Duodenal mucosa (tissue), 2 donors: ENCODE results near the gene E2F8.

ENCODE experiments used
- H3K27ac ChIP-seq: one replicate; pipeline ENCODE4 v1.7.0; 2013; ENCODE audit warnings: low read depth, low read length
- H3K27me3 ChIP-seq, 2 donors: one replicate each; pipeline ENCODE4 v1.7.0; 2013; ENCODE audit warnings: low read length in 2 of 2, control low read depth in 1 of 2; ENCODE audit not compliant: insufficient read depth in 2 of 2, control insufficient read depth in 1 of 2
- H3K36me3 ChIP-seq, 2 donors: one replicate each; pipeline ENCODE4 v1.7.0; 2013; ENCODE audit warnings: low read length in 2 of 2, control low read depth in 1 of 2; ENCODE audit not compliant: insufficient read depth in 2 of 2, control insufficient read depth in 1 of 2
- H3K4me1 ChIP-seq, 2 donors: one replicate each; pipeline ENCODE4 v1.7.0; 2013; ENCODE audit warnings: low read length in 2 of 2, control low read depth in 1 of 2; ENCODE audit not compliant: insufficient read depth in 2 of 2, control insufficient read depth in 1 of 2
- H3K4me3 ChIP-seq, 2 donors: one replicate each; pipeline ENCODE4 v1.7.0; 2013; ENCODE audit warnings: low read length in 2 of 2, low read depth in 1 of 2
- H3K9ac ChIP-seq, 2 donors: one replicate each; pipeline ENCODE4 v1.7.0; 2013; ENCODE audit warnings: low read length in 2 of 2, low read depth in 1 of 2
- H3K9me3 ChIP-seq, 2 donors: one replicate each; pipeline ENCODE4 v1.7.0; 2013; ENCODE audit warnings: low read length in 2 of 2, control low read depth in 1 of 2; ENCODE audit not compliant: control insufficient read depth in 1 of 2

Gene E2F8

DNA sequence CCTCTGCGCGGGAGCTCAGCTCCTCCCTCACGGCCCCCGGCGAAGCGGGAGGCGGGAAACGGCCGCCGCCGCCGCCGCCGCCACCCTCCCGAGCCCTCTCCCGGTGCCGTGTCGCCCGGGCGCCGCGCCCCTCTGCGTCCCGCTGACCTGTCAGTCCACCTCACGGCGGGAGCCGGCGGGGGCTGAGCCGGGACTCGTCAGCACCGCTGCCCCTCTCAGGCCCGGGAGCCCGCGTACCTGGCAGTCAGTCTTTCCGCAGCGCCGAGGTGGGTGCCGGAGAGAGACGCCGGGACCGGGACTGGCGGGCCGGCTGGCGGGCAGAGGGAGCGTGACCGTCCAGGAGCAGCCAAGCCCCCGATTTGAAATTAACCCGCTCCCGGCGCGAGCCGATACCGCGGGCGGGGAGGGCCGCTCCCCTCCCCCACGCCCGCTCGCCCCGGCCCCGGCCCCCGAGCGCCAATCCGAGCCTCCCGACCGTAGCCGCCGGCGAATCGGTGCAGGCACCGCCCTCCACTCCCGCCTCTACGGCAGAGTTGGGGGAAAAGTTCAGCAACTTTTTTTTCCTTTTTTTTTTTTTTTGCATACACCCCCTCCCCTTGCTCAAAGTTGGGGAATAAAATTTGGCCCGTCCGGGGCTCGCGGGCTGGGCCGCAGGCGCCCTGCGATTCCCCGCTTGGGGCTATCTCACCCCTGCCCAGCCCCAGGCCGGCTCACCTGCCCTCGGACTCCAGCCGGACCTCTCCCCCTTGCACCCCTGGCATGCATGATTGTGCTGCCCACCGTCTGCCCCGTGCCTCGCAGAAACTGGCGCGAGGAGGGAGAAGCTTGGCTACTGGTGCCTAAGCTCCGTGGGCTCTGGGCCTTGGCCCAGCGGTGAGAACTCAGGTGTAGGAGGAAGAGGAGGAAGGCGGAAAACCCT, 774 bp upstream of the E2F8 start:
- Histone ChIP-seq H3K4me3 (peak overlapping the region; percentile 82 to 86), H3K9ac (peak overlapping the region; percentile 44), H3K4me1 (peaks cover 29 to 39% of the 10 kb centered on the region in 2 donors), H3K9me3 (no peaks in the 10 kb centered on the region), H3K36me3 (no peaks in the 10 kb centered on the region), H3K27me3 (peaks cover 6 to 10% of the 10 kb centered on the region in 2 donors), H3K27ac (peak overlapping the region; percentile 22)

DNA sequence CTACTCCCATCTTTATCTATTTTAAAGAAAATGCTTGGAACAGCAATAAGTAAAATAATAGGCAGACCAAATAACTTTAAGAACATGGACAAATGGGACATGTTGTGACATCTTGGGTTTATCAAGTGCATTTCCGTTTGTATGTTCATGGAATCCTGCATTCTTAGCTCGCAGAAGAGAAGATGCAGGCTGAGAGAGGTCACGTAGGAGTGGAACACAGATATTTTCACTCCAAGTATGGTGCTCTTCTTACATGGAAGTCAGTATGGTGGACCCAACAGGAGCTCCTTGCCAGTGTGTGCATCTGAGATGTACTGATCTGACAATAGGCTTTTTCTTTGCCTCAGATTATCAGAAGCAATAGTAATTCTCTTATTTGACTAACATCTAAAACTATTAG, 1.7 kb downstream of the E2F8 start:
- Histone ChIP-seq H3K27ac (no peak overlapping the region), H3K4me3 (no peak overlapping the region), H3K9ac (no peak overlapping the region), H3K9me3 (no peaks in the 10 kb centered on the region), H3K4me1 (peaks cover 29 to 35% of the 10 kb centered on the region in 2 donors), H3K36me3 (peaks cover 0 to 6% of the 10 kb centered on the region in 2 donors), H3K27me3 (peaks cover 6 to 10% of the 10 kb centered on the region in 2 donors)

DNA sequence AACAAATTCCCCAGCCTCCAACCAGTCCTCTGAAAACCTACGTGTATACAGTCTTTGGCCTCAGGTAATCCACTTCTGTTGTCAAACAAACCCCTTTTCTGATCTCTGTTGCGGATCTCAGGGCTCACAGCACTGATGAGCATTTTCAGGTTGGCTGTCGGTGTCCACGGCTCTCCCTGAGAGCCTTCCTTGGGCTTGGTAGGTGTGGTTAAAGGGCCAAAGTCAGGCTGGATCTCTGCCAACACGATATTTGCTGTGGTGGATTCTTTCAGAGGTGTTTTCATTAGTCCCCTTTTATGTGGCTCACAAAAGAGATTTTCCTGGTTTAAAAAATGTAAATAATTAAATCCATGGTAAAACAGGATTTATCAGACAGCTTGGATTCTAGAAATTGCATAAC, 2.9 kb downstream of the E2F8 start:
- Histone ChIP-seq H3K36me3 (peaks cover 0 to 6% of the 10 kb centered on the region in 2 donors), H3K27me3 (peaks cover 4 to 7% of the 10 kb centered on the region in 2 donors), H3K9ac (no peak overlapping the region), H3K4me1 (peaks cover 18 to 23% of the 10 kb centered on the region in 2 donors), H3K27ac (no peak overlapping the region), H3K9me3 (no peaks in the 10 kb centered on the region), H3K4me3 (peak overlapping the region in 1 of 2 donors; percentile 26)

DNA sequence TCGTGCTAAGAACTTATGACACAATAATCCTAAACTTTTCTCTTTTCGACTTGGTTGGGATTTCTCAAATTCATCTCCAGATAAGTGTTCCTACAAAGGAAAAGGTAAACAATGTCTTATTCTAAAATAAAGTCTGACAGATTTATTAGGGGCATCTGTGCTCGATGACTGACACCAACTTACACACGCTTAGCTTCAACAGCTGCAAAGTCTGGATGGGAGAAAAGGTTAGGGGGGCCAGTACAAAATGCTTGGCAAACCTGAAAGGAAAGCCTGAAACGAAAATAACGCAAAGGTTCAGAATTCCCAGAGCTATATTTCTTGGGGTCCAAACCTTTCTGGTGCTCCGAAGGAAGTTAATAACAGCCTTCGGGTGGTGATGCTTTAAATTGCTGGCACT, 3.4 kb downstream of the E2F8 start:
- Histone ChIP-seq H3K9ac (no peak overlapping the region), H3K4me3 (peak overlapping the region in 1 of 2 donors; percentile 26), H3K36me3 (peaks cover 0 to 6% of the 10 kb centered on the region in 2 donors), H3K9me3 (no peaks in the 10 kb centered on the region), H3K27ac (no peak overlapping the region), H3K4me1 (peaks cover 13 to 20% of the 10 kb centered on the region in 2 donors), H3K27me3 (peaks cover 0 to 6% of the 10 kb centered on the region in 2 donors)

DNA sequence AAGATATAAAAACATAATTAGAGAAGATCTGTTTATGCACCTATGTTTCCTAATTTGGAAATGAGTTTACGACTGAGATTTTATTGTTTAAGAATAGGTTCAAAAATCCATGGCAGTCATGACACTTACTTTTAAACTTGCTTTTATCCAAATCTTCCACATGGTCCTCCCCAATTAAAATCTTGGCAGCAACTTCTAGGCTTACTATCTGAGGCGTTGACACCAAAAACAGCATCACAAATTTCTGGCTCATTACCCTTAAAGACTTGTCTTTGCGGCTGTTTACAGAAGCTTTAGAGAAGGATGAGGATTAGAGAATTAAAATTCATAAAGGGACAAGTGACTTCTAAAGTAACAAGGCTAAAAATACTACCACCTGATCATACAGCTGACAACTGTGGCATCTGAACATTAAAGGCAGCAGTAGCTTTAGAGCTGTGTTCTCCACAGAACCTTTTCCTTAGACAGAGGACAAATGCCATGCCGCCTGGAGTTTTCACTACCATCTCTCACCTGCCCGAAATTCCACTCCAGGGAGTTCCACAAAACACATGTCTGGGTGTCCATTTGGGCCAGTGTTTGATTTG, 6.4 kb downstream of the E2F8 start:
- H3K4me3 ChIP-seq: no peak overlapping the region
- peaks cover 2 to 14% of the 10 kb centered on the region in 2 donors for H3K4me1 ChIP-seq
- H3K27ac ChIP-seq: no peak overlapping the region
- peaks cover 2 to 22% of the 10 kb centered on the region in 2 donors for H3K36me3 ChIP-seq
- H3K27me3 ChIP-seq: no peaks in the 10 kb centered on the region
- no peak overlapping the region for H3K9ac ChIP-seq
- H3K9me3 ChIP-seq: no peaks in the 10 kb centered on the region

DNA sequence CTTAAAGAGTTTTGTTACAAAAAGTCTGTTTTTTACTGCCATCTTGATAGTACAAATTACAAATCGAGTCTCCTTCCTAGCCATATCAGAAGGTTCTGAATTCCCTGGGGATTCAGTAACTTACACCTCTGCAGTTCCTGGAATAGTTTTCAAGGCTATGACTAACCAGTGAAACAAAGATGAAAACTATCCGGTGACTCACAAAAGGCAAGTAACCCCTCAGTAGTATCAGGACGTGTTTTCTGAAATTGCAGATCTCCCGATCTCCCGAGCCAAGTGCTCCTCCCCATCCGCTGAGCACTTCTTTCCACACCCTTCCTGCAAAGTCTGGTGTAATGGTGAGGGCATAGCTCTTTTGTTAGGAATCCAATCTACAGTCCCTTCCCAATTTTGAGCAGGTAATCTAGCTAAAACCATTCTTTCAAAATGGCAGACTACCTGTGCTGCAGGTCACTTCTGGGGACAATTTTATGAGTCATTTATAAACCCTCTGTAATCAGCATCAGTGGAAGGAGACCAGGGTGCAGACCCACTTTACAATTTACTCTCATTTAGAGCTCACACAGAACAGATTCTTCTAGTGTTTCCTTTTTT, 7.7 kb downstream of the E2F8 start:
- no peak overlapping the region for H3K4me3 ChIP-seq
- no peaks in the 10 kb centered on the region for H3K9me3 ChIP-seq
- H3K4me1 ChIP-seq: peaks cover 0 to 3% of the 10 kb centered on the region in 2 donors
- no peak overlapping the region for H3K9ac ChIP-seq
- no peaks in the 10 kb centered on the region for H3K27me3 ChIP-seq
- no peak overlapping the region for H3K27ac ChIP-seq
- peaks cover 6 to 22% of the 10 kb centered on the region in 2 donors for H3K36me3 ChIP-seq

DNA sequence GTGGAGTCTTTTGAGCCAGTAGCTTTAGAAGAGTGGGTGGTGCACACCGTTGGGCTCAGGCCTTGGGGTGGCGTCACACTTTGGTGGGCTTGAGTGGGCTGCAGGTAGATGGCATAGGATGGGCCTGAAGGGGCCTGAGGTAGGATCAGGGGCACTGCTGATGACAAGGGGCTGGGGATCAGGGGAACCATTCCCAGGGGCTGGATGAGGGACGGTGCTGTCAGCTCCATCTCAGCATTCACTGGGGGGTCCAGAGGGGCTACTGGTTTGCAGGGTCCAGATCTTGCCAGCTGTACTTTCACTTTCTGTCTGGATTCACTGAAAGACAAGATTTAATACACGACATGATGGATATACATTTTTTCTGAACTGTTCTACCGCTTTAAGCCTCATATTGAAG, 11.1 kb downstream of the E2F8 start:
- H3K9ac ChIP-seq: no peak overlapping the region
- no peak overlapping the region for H3K27ac ChIP-seq
- H3K4me3 ChIP-seq: no peak overlapping the region
- no peaks in the 10 kb centered on the region for H3K9me3 ChIP-seq
- H3K27me3 ChIP-seq: no peaks in the 10 kb centered on the region
- H3K4me1 ChIP-seq: no peaks in the 10 kb centered on the region
- H3K36me3 ChIP-seq: peaks cover 6 to 31% of the 10 kb centered on the region in 2 donors

DNA sequence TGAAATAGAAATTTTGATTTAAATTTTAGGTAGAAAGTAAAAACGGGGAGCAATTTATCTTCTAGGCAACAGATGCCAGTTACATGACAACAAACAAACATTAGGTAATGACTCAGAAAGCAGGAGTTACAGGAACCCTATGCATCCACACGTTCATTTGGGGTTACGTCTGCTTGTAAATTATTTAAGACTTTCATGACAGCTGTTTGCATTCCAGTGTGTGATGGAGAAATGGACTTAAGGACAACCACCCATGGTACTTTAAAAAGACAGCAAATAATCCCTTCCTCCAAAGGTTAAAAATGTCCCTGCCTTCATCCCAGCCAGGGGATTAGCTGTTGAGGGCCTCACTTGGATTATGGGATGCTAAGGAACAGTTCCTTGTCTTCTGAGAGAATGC, 11.8 kb downstream of the E2F8 start:
- Histone ChIP-seq H3K36me3 (peaks cover 6 to 27% of the 10 kb centered on the region in 2 donors), H3K4me1 (no peaks in the 10 kb centered on the region), H3K9ac (no peak overlapping the region), H3K27ac (no peak overlapping the region), H3K27me3 (no peaks in the 10 kb centered on the region), H3K9me3 (no peaks in the 10 kb centered on the region), H3K4me3 (no peak overlapping the region)

DNA sequence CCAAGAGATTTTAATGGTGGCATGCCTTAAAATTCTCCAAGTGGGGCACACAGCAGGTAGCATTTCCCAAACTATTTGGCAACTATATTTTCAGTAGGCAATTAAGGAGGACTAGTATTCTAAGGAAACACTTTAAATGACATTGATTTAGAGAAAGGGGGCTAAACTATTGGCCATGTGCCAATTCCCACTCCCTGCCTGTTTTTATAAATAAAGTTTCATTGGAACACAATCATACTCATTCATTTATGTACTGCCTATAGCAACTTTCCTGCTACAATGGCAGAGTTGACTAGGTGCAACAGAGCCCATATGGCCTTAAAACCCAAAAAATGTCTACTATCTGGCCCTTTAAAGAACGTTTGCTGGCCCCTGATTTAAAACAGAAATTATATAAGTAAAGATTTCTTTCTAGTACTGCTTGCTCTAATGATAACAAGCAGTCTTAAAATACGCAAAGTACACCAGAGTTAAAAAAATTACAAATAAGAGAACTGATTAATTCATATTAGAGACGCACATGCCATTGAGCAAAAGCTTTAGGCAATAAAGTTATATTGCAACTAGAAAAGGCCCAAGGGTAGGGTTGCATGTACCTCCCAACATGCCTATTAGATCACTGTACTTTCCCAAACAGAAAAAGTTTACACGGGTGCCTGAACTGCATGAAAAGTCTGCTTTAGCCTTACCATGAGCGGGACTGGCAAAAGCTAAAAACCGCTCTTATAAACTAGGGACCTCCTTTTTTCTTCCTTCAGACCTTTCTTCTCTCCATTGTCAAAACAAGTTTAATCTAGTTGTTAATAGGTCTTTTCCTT, 14.2 kb downstream of the E2F8 start:
- H3K4me1 ChIP-seq: peaks cover 2% of the 10 kb centered on the region in 2 donors
- H3K4me3 ChIP-seq: no peak overlapping the region
- peaks cover 12 to 27% of the 10 kb centered on the region in 2 donors for H3K36me3 ChIP-seq
- H3K9me3 ChIP-seq: no peaks in the 10 kb centered on the region
- no peak overlapping the region for H3K9ac ChIP-seq
- H3K27ac ChIP-seq: no peak overlapping the region
- no peaks in the 10 kb centered on the region for H3K27me3 ChIP-seq
